Activated CD4-positive, CD25-positive, alpha-beta regulatory T cell (primary cell): ENCODE data around the gene DEFB112.

ENCODE experiments used
- DNase-seq, 4 experiments: peaks; one replicate each; lab custom pipeline; 2025; lab: John Stamatoyannopoulos, UW

Gene DEFB112

GRCh38 chr6:49995278-49995677 lies 54.5 kb downstream of the DEFB112 start:
- no peak for DNase-seq
